Measurements from ENCODE around the gene DMAC1.

DMAC1 gene, protein sequence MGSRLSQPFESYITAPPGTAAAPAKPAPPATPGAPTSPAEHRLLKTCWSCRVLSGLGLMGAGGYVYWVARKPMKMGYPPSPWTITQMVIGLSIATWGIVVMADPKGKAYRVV

DNA sequence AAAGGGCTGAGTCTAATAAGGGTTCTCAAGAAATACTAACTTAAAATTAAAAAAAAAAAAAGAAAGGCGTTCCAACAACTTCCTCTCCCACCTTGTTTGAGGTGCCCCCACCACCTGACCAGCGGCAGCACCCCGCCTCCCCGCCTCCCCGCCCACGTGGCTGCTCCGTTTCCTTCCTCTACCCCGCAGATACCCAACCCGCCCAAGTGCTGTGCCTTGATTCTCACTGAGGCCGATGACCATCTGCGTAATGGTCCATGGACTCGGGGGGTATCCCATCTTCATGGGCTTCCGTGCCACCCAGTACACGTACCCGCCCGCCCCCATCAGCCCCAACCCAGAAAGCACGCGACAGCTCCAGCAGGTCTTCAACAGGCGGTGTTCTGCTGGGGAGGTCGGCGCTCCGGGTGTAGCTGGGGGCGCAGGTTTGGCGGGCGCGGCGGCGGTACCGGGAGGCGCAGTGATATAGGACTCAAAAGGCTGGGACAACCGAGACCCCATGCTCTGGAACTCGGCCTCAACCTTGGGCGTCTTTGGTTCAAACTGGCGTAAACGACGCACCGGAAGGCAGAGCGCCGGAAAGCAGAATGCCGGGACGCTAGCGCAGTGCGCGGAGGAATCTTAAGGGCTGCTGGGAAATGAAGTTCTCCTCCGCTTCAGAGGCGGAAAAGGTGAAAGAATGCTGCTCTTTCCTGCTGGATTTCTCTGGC is at the start of gene DMAC1:
TSS of gene DMAC1 (minus strand) at position 545 of the 710 bp plus-strand sequence. CDS start at position 501, 44 bp downstream.
- peak; percentile 93 for DNase-seq

DNA sequence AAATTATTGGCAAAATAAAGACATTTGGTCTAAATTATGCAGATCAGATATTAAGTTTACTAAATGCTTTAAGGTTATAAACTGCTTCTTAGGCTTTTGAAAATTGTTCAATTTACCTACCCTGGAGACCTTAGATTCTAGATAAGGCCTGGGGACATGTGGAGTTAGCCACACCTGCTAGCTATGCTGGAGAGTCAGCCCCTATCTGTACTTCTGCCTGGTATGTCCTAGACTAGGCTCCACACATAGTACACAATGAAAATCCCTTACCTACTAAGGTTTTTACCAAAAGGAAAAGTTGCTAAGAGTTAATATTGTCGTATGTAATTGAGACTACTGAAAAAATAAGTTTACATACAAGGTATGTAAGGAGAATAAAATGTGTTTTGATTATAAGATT is 49.8 kb upstream of the DMAC1 start:
- no peak for DNase-seq

DNA sequence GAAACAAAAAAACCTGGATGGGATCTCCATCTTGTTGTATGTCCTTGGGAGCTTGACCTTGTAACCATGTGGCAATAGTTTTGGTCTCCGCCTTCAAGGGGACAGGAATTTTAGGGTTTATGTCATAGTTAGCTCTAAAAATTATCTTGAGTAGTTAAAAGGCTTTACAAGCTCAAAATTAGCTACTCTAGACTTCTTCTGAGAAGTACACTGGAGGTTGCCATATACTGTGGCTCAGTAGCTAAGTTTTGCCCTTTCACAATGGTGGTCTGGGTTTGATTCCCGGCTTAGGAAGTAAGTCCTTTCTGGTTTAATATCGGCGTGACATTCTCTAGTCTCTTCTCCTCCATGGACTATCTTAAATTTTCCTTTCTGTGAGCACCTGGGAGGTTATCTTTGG is 48.9 kb upstream of the DMAC1 start:
- no peak for DNase-seq

DNA sequence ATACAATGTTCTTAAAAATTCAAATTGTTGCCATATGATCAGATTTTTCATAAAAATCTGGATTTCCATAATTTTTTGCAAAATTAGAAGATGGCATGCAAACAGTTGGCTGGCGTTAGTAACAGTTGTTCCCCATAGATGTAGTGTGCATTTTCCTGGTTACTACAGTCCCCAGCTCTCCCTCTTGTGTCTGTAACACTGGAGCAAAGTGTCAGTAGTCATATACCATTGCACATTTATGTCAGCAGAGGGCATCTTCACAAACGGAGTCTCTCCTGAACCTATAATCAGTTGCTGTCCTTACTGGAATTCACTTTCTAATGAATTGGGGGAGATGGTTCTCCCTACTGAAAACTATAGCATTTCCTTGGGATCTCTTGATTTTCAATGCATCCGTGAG is 44.7 kb upstream of the DMAC1 start:
- DNase-seq = peak; percentile 24

DNA sequence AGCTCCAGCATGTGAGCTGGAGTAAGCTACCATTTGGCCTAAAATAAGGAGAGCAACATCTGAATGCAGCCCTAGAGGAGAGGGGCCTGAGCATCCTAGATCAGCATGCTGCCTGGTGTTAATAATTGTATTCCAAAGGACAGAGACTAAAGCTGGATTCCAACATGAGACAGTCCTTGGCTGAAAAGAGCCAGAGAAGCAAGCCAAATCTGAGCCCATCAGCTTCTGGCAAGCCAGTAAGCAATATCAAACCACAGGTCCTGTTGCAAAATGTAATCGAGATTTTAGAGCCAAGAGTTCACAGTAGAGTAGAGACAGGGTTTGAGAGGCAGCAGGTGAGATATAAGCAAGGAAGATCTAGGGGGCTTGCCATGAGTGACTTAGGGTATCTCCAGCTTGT is 42.3 kb upstream of the DMAC1 start:
- no peak for DNase-seq

DNA sequence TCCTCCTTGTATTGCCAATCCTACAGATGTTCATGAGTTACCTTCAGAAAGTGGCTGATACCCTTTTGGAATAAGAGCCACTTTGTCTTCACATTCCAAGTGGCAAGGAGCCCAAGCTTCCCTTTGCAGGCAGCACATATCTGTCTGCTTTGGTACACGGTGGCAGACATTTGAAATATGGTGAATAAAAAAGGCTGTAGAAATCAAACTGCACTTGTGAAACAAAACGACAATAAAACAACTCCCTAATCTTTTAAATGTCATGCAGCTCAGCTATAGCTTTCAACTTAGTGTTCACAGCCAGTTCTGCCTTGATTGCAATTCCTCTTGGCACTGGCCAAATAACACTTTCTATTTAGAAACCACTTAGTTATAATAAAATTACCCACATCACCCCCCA is 35.0 kb upstream of the DMAC1 start:
- DNase-seq = no peak

DNA sequence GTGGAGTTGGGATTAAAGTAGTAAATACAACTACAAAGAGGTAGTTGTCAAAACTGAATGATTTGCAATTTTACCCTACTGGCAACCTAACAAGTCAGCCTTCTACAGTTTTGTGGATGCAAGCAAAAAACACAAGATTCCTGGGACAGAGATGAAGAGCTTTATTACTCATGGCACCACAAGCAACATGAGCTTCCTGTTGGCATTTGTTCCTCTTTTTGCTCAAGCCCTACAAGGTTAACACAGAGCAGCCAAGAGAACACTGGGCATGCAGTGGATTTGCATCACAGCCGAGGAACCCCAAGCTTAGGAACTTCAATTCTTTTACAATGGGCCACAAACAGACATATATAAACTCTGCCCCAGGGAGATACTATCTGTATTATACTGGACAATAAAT is 28.8 kb upstream of the DMAC1 start:
- no peak for DNase-seq

DNA sequence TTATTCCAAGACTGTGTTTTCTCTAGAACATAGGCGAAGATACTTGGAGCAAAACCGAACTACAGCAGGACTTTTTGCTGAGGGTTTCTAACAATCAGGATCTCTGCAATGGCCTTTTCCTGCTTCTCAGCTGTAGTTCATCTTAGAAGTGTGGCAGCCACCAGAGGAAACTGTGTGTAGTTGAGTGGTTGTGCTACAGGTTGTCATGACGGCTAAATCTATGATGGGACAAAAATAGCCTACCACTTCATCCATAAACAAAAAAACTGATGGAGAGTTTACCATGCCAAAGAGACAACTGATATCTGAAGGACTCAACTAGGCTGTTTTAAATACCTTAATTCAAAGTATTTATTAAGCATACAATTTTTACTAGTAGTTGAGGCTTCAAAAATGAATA is 28.2 kb upstream of the DMAC1 start:
- no peak for DNase-seq

DNA sequence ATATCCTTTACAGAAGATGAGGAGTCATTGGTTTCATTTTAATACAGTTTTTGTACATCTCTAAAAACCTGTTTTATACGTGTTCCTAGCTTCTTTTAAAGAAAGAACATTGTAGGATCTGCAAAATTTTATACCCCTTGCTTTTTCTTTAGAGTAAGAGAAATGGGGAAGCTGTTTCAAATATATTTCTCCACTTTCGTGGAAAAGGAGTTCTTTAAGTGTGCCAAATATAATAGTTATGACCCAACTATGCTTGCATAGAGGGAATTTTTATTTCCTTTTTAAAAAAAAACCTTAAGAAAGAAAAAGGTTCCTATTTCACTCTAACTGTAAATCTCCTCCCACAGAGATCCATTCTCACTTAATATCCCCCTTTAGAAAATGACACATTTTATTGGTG is 27.5 kb upstream of the DMAC1 start:
- DNase-seq = no peak

DNA sequence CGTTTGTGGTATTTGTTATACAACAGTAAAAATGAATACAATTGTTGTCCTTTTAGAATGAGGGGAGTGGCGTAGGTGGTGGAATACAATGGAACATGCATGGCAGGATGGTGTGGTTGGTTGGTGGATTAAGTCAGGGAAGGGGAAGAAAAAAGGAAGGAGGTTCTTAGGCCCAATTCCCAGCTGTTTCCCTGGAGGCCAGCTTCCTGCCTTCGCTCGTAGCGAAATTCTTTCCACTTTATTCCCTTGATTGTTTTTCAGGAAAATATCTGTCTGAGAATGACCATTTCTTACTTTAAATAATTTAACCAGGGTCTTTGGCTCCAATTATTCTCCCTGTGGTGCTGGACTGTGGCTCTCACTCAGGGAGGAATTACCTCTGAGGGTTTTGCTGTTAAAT is 24.1 kb upstream of the DMAC1 start:
- DNase-seq = no peak

DNA sequence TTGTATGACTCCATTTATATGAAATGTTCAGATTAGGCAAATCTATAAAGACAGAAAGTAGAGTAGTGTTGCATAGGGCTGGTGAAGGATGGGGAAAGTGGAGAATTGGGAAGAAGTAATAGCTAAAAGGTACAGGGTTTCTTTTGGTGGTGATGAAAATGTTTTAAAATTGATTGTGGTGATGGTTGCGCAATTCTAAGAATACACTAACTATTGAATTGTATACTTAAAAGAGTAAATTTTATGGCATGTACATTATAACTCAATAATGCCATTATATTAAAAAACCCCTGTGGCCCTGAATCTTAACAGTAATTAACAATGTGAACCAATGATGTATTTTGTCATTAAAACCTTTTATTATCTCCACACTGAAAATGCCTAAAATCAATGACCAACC is 20.4 kb upstream of the DMAC1 start:
- DNase-seq = no peak

DNA sequence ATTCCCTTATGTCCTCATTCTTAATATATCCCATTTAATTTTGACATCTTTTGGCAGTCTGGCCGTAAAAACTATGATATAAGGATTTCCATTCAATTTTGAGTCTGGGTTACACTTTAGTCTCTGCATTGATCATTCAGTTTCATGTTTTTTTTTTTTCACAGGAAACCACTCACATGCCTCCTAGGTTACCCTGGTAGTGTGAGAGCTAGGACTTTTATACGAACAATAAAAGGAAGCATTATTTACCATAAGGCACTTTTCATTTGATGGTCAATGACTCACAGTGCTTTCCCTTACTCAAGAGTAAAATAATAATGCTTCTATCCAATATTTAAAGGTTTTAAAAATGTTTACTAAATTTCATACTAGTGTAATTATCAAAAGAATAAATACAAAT is 16.4 kb upstream of the DMAC1 start:
- DNase-seq = no peak

DNA sequence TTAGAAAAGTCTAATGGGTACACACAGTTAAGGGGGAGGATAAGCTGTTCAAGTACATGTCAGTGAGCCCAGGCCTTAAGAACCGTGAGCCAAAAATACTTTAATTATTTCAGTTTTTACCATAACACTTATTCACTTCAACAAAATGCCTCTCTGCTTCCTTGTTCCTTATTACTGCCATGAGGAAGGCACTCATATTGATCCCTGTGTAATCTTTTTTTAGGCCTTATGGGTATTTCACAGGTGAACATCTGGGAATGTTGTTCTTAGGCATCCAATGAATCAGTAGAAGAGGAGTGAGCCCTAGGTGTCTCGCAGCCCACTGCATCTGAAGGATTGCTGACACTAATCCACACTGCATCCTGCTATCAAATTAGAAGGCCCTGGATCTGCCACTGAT is 13.5 kb upstream of the DMAC1 start:
- DNase-seq = no peak

DNA sequence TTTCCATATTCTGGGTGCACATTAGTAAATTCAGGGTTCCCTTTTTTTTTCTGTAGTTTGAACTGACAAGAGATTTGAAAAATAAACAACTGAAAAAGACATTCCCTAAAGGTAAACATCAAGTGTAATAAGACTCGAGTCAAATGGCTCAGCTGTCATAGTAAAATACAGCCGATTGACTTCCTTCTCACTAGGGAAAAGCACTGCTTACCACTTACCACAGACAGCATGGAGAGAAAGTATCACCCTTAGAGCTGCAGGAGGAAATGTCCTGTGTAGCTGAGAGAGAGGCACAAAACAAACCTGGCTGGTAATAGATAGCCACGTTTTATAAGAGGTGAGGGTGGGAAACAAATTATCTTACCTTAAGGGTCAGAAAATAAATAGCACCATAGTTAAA is 12.1 kb upstream of the DMAC1 start:
- peak; percentile 32 for DNase-seq

DNA sequence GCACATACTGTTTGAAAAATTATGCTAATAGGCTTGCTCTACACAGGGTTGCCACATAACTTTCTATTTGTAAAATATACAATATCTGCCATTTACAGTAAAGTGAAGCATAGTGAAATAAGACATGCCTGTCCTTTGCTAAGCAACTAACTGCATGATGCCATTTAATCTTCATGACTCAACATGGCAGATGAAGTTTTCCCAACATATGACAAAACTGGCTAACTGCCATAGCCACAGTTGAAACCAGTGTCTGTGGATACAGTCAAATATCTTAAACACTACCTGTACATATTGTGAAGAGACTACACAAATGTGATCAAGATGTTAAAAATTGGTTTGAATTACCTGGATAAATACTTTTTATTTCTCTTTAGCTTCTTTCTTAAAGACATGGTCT is 3.1 kb upstream of the DMAC1 start:
- DNase-seq = no peak

DNA sequence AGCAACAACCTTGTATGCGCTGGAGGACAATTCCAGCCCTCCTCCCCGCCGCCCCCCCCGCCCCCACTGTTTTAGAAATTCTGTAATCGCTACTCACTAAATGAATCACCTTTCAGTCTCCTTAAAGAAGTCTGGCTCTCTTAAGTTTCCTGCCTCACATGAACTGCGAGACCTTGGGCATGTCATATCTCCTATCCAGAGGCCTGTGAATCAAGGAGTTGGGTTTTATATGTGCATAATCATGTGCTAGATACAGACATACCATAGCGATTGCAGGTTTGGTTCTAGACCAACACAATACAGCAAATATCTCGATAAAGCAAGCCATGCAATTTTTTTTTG is 337 bp upstream of the DMAC1 start:
- peak; percentile 15 for DNase-seq

DNA sequence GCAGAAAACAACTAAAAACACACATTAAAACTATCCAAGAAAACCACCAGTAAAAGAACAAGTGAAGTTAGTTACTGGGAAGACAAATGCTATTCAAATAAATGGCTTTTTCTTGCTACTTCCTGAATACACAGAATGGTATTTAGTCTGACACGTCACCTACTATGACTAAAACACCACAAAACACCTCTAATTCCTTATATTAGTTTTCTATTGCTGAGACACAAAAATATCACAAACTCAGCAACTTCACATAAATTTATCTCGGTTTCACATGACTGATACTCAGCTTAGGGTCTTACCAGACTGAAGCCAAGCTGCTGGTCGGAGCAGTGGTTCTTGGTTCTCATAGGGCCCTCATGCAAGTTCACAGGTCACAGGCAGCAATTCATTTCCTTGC is 5.4 kb downstream of the DMAC1 start:
- DNase-seq = no peak

DNA sequence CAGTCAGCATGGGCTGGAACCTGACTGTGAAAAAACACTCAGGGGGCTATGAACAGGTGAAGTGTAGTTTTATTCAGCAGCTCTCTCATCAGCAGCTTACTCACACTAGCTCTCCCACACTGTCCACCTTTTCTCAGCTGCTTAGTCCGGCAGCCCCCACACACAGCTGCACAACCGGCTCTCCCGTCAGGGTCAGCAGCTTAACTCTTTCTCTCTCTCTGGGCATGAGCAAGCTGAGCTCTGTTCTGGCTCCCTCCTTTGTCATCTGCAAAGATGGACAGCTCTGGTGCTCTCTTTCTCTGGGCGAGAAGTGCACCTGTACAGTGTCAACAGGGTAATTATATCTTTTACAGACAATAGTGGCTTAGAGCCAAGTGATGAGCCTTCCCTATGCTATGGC is 8.2 kb downstream of the DMAC1 start:
- no peak for DNase-seq

DNA sequence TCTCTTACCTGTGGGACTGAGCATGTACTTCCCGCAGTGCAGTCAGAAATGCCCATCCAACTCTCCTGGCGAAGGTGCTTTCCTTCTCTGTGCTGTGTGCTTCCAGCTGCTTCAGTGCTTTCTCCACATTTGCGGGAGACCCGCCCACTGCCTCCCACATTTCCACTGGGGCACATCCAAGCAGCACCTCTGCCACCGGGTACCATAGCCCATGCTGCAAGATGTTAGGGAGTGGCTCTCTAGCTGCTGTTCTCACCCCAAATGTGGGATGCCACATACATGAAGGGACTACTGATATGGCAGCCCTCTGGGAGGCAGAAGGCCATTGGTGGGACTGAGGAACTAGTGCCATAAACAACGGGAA is 8.8 kb downstream of the DMAC1 start:
- DNase-seq = no peak

DNA sequence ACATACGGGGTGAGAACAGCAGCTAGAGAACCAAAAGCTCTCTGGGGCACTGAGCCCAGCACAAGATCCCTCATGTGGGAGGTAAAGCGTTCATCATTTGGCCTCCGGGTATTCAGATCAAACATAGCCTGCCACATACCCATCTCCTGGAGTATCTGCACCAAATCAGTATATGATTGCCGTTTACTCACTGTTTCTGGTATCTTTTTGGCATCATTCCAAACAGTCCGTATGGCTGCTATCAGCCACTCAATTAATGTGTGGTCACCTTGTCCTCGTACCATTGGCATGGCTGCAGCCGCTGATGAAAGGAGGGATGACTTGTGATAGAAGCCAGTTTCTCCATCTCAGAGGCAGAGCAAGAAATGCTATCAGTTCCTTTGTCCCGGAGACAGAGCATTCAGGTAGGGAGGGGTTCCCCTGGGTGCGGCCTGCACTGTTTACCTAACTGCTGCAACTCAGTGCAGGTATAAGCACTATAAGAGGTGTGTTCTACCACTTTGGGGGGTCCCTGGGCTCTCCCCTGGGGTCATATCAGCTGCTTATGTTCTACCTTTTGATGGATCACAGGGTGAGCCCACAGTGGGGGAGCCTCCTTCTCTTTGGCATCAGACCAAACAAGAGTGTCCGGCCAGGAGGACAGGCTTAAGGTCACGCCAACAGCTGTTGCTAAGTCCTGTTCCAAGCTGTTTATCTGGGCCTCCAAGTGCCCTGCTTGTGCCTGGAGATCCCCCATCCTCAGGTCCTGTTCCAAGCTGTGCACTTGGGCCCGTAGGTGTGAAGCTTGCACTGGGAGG is 9.4 kb downstream of the DMAC1 start:
- DNase-seq = no peak

DNA sequence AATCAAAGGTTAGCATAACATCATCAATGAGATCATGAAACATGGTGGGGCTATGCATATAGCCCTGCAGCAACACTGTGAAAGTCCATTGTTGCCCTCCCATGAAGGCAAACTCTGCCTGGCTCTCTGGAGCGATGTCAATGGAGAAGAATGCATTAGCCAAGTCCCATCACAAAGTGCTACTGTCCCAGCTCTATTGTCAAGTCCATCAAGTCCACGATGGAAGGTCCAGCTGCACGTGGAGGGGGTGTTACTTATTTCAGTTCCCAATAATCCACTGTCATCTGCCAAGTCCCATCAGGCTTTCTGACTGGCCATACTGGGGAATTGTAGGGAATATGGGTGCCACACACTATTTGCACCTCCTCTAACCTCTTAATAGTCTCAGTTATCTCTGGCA is 10.8 kb downstream of the DMAC1 start:
- DNase-seq = no peak

DNA sequence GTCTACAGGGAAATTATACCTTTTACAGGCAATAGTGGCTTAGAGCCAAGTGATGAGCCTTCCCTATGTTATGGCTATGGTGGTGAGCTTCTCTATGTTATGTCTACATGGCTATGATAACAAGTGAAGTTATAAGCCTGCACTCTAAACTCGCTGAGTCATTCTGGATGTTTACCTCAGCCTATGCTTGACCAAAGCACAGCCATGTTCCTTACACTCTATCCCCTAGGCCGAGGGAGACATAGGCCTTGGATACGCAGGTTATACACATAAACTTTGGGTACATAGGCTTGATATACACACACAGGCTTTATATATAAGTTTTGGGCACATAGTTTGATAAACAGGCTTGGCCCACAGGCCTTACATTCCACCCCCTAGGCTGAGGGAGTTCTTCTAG is 13.8 kb downstream of the DMAC1 start:
- no peak for DNase-seq

DNA sequence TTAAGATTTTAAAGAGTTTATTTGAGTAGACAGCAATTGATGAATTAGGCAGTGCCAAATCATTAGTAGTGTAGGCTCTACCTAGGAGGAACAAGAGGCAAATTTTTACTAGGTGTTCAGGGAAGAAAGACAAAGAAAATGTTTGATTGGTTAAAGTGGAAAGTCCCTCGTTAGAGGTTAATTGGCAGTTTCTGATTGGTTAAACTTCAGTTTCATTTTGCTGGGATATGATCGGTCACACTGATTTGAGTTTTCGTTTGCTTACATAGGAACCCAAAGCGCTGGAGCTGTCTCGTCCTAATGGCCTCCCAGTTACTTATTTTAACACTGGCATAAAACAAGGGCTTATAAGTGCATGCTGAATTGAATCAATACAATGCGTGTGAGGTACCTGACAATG is 15.1 kb downstream of the DMAC1 start:
- no peak for DNase-seq

DNA sequence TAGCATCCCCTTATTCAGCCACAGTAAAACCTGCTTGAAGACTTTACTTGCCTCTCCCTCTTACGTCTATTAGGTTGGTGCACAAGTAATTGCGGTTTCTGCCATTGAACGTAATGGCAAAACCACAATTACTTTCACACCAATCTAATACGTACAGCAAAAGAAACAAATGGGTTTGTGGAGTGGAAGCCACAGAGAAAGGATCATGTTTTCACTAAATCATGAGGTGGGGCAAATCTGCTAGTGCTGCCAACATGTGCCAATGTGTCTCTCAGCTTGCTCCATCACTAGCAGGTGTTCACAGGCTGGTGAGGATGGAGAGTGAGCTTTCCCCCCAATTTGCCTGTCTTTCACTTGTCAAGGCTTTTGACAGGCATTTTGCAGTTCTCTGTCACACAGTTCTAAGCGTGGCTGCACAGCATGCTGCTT is 15.9 kb downstream of the DMAC1 start:
- DNase-seq = no peak
